B cell (primary cell): ENCODE data around the gene TIAL1.

Experiments
- CTCF ChIP-seq: fragments of 200-600 bp; IDR thresholded peaks from one replicate; pipeline ENCODE4 v1.8.0; 2022; ENCODE audit warnings: antibody characterized with exemption, mild to moderate bottlenecking
- EZH2 ChIP-seq: IDR thresholded peaks from 2 replicates; pipeline ENCODE4 v1.6.1; 2012; ENCODE audit warnings: borderline replicate concordance, low read depth, mild to moderate bottlenecking, moderate library complexity, low read length; ENCODE audit not compliant: insufficient read depth, poor library complexity, severe bottlenecking

DNA sequence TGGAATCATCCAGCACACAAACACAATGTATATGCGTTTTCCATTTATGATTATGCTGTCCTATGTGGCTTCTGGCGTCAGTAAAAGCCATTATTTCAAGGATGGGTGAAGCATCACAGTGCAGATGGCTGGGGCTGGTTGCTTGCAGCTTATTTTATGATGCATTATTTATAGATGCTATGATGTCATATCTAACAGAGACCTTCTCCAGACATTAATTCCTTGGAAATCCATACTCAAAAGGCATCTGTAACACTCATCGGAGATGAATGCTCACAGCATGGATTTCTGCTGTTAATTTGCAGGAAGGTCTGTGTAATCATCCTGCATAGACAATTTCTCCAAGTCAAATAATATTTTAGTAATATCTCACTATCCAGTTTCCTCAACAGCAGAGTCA lies 61.5 kb downstream of the TIAL1 start:
- TF ChIP-seq CTCF (no peak), EZH2 (no peak)
